ENCODE data around the gene ATP2B2.
A peak's percentile ranks its signal among the peaks of the same experiment; 100 is the strongest.

Gene ATP2B2

GRCh38 chr3:10447527-10448260, 57.7 kb downstream of the ATP2B2 start:
- no peak for DNase-seq

DNA sequence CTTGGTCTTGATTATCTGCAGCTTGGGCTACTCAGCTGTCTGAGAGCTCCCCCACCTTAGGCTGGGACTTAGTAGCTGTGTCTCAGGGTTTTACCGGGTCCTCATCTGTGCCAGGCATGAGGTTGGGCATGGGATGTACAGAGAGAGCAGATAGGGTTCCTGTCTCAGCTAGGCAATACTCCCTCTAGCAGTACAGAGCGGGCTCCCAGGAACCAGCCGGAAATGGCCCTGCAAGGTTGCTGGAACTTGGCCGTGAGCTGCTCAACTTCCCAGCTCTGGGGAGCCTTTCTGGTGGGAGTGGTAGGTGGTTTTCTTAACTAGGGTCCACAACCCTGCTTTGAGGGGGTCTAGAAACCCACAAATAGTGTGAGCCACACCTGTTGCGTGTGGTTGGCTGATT, 58.3 kb downstream of the ATP2B2 start:
- no peak for DNase-seq

- DNase-seq: no peak
Observed at GRCh38 chr3:10445561-10446175, 59.7 kb downstream of the ATP2B2 start.

- DNase-seq: no peak
Observed at GRCh38 chr3:10444511-10444910, 60.9 kb downstream of the ATP2B2 start.

GRCh38 chr3:10444110-10444429, 61.3 kb downstream of the ATP2B2 start:
- DNase-seq: no peak

- DNase-seq: no peak
Observed at GRCh38 chr3:10443272-10444109, 61.9 kb downstream of the ATP2B2 start.

- no peak for DNase-seq
Observed at GRCh38 chr3:10442151-10442795, 63.1 kb downstream of the ATP2B2 start.

GRCh38 chr3:10440684-10441083, 64.7 kb downstream of the ATP2B2 start:
- no peak for DNase-seq

DNA sequence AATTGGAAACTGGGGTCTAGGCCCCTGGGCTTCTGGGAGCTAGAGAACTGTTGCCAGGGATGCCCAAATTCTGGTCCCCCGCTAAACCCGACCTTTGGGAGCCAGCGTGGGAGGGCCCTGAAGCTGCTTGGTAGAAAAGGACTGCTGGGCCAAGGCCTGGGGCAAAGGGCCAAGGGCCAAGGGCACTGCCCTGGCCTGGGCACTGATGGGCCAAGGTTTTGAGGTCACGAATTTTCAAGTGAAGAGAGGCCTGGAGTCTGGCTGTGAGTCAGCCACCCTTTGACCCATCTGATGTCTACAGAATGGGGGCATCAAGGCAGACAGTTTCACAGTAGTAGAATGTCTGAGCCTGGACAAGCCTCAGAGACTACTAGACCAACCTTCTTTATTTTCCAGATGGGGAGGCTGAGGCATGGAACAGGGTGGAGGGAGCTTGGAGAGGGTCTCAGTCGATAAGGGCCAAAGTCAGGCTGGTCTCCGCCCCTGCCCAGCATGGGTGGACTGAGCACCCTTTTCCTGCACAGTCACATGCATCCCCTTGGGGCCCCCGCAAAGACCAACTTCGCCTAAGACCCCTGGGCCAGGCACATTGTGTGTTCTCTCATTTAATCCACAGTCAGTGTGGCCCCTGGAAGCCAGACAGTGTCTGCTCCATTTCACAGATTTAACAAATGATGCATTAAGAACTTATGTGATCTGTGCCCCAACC, 66.3 kb downstream of the ATP2B2 start:
- no peak for DNase-seq

GRCh38 chr3:10437995-10438901, 67.1 kb downstream of the ATP2B2 start:
- peak; percentile 41 for DNase-seq

DNA sequence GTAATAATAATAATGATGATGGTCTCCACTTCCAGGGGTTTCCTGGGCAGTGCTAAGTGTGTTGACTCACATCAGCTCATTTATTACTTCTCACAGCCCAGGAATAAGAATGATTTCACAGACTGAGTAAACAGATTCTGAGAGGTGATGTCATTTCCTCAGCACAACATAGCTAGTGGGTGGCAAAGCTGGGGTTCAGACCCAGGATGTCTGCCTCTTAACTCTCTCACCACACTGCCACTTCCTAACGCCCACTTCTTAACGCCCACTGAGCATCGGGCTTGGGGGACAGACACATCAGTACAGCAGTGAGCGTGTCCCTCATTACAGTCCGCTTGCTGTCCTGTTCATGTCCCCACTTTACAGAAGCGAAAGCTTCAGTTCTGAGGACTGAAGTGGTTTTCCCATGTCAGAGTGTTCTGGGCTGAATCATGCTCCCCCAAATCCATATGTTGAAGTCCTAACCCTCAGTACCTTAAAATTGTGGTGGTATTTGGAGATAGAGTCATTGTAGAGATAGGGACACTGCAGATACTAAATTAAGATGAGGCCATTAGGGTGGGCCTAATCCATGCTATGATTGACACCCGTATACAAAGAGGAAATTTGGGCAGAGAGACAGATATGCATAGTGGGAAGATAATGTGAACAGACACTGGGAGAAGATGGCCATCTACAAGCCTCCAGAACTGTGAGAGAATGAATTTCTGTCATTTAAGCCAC, 68.0 kb downstream of the ATP2B2 start:
- no peak for DNase-seq

GRCh38 chr3:10435850-10436249, 69.5 kb downstream of the ATP2B2 start:
- no peak for DNase-seq

DNA sequence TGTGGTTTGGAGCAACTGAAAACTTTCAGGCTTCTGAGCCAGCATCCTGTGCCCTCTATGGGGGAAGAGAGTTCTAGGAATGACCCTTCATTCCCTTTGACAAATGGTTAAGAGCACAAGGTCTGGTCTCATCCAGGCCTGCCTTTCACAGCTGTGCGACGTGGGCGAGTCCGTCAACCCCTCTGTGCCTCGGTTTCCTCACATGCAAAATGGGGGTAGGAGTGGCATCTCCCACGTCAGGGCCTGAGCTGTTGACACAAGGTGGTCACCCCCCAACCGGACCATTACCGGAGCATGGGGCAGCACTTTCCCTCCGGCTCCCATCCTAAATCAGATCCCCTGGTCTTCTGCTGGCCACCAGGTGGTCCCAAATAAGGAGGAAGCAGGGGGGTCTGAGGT, 70.4 kb downstream of the ATP2B2 start:
- DNase-seq: no peak

- DNase-seq: no peak
Observed at GRCh38 chr3:10434144-10434937, 71.0 kb downstream of the ATP2B2 start.

GRCh38 chr3:10432931-10433330, 72.5 kb downstream of the ATP2B2 start:
- DNase-seq: no peak

GRCh38 chr3:10432156-10432845, 73.1 kb downstream of the ATP2B2 start:
- no peak for DNase-seq

DNA sequence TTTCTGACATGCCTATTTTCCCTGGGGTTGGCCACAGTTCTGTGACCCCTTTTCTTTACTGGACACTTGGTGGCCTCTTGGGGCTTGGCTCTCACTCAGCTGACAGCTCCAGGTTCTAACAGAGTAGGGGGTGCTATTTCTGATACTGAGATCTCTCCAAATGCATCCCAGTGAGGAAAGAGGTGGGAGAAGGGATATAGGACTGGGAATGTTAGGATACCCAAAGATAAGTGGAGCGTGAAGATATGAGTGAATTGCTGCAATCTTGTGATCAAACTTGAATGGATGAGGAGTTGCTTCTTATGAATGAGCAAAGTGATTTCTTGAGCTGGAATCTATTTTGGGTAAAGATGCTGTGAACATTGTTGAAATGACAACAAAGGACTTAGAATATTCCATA, 74.6 kb downstream of the ATP2B2 start:
- DNase-seq: no peak

DNA sequence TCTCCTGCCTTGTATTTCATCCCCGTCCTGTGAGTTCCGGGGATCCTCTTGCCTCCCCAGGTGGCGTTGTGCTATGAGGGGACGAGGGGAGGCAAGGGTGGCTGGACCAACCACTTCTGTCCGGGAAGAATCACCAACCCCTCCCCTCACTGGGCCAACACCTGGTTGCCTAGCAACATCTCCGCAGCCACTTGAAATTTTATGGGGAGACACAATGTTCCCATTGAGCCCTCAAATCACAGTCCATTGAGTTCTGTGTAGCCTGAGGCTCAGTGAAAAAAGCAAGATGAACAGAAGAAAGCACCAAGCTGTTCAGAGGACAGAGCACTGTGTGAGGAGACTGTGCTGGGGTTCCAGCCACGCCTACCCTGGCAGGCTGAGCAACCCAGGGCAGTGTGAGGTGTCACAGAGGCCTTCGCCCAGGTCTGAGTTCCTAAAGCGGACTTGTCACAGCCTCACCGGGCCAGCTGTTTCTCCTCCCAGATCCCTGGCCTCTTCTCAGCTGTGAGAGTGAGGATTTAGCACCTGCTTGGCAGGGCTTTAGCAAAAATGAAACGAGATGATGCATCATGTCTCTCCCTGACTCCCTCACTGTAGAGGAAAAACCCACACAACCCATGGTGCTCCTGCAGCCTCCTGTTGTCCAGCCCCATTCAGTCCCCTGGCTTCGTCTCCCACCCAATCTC, 76.8 kb downstream of the ATP2B2 start:
- no peak for DNase-seq

All from femur (tissue), 1 donor.